GM18519 (cell line): Measurements from ENCODE around the gene POU2F1.

ENCODE experiments used
- ATAC-seq: cut with Tn5 transposase; IDR thresholded peaks from one replicate; pipeline ENCODE4 v1.9.1; 2021; ENCODE audit warnings: mild to moderate bottlenecking, moderate library complexity; ENCODE audit not compliant: unreplicated experiment, low FRiP score

Gene POU2F1

DNA sequence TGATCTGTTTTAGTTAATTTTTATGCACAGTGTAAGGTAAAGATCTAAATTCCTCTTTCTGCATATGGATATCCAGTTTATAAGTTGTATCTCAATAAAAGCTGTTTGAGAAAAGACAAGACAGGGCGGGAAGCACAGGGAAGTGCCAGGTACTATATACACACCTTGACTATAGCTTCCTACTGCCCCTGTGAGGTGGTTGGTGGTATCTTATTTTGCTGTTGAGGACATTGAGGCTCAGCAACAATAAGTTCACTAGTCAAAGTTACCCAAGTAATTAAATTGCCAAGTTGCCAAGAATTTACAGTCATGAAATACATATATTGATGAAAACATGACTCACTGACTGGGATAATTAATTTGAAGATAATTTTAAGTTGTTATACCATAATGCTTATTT is 188.5 kb downstream of the POU2F1 start:
- ATAC-seq: no peak

GRCh38 chr1:167412072-167412471 is 191.4 kb downstream of the POU2F1 start:
- no peak for ATAC-seq

DNA sequence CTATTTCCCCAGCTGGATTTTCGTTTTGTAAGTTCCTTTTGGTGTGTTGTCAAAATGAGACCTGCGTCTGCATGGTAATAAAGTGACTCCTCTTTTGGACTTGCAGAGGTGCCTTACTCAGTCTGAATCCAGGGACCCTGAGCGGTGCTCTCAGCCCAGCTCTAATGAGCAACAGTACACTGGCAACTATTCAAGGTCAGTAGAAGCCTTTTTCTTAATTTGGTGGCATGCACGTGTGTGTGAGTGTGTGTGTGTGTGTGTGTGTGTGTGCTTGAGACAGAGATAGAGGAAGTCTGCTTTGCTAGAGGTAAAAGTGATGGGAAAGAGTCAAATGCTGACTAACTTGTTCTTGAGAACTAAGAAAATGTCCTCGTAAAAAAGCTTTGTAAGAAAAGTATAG is 192.2 kb downstream of the POU2F1 start:
- ATAC-seq: no peak

- ATAC-seq: no peak
These were observed 192.6 kb downstream of the POU2F1 start for GRCh38 chr1:167413328-167413727.

DNA sequence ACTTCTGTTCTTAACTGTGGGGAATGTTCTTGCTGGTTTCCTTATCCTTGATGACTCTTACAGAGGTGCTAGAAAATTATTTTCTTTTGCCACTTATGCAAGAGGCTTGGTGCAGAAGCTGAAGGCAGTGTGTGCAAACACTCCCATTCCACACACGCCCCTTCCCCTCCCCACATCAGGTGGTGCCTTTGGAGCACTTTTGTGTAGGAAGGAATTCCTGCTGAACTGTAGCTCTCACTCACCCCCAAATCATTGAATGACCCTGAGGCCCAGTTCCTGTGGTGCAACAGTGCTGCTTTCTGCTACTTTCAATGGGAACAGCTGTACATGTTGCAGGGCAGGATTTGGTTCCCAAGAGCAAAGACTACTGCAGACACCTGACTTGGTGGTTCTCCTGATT is 195.8 kb downstream of the POU2F1 start:
- ATAC-seq: no peak

DNA sequence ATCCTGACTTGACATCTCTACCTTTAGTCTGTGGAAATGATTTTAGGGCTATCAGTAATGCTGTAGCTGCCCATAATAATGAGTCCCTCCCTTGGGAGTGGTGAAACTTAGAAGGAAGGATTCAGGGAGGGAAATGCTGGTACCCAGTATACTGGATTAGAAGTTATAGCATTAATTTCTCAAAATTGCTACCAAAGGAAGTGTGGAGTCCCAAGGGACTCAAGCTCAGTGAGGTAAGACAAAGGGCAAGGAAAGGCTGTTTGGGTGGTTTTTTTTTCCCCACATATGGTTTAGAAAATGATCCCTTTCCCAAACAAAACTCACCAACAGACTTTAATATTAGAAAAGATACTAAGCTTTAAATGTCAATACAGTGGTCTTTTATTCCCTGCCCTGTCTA is 197.7 kb downstream of the POU2F1 start:
- ATAC-seq: no peak

DNA sequence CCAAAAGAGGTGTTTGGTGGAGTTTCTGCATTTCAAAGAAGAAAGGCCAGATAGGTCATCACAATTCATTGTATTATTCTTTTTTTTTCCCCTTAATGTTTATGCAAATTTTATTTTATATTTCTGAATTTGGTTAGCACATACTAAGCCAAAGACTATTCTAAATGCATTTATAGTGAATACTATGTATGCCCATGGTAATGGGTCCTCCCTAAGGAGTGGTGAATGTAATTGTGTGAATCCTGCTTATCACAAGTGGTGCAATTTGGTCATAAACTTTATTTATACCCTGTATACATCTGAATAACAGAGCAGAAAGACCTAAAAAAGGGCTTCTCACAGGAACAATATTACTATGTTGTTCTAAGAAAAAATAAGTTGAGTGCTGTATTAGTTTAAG is 198.6 kb downstream of the POU2F1 start:
- ATAC-seq: no peak

- ATAC-seq: no peak
These were observed 199.8 kb downstream of the POU2F1 start for GRCh38 chr1:167420510-167420909.

GRCh38 chr1:167423684-167424619 is 203.3 kb downstream of the POU2F1 start:
- no peak for ATAC-seq

- ATAC-seq: no peak
These were observed 204.8 kb downstream of the POU2F1 start for GRCh38 chr1:167425482-167425881.

DNA sequence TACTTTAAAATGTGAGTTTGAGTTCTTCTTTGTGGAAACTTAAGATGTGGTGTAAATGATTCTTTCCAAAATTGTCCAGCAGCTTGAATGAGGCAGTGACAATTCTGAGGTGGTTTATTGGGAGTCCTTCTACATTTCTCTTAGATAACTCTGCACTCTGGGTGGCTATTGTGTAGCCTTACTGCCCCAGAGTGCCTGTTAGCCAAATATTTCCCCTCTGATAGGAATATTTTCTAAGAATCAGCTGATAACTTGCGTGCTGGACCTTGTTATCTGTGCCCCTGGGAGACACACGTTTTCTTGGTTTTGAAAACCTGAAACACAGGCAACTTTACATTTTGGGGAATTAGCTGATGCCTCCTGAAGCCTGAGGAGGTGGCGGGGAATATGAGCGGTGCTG is 206.0 kb downstream of the POU2F1 start:
- ATAC-seq: no peak

GRCh38 chr1:167427848-167428247 is 207.2 kb downstream of the POU2F1 start:
- ATAC-seq: no peak

DNA sequence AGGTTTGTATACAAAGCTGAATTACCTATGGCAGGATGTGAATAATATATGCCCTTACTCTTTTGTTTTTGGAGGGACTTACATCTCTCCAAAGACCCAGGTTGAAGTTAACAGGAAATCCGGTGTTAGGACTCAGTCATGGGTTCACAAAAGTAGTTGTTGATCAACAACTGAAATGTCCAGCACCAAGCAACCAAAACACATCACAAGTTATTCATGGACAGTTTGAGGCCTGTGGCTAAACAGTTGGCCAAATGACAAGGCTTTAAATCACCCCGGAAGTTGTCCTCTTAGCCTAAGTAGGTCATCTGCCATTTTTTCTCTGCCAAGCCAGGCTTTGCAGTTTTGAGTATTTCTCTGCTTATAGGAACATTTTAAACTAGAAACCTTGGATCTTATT is 207.7 kb downstream of the POU2F1 start:
- ATAC-seq: no peak

DNA sequence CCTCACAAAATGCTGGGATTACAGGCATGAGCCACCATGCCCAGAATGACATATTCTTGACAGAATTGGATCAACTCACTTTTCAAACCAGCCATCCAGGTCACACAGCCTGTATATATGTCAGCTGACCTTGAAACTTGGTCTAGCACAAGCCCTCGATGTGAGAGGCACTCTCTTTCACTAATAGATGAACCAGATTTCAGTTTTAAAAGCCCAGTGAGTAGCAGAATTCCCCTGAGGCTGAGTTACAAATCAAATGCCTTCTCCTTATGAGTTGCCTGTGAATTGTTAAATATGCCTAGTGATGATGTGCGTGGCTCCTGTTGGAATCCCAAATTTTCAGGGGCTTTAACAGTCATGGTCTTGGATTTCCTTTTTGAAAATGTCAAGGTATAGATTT is 208.9 kb downstream of the POU2F1 start:
- ATAC-seq: no peak

DNA sequence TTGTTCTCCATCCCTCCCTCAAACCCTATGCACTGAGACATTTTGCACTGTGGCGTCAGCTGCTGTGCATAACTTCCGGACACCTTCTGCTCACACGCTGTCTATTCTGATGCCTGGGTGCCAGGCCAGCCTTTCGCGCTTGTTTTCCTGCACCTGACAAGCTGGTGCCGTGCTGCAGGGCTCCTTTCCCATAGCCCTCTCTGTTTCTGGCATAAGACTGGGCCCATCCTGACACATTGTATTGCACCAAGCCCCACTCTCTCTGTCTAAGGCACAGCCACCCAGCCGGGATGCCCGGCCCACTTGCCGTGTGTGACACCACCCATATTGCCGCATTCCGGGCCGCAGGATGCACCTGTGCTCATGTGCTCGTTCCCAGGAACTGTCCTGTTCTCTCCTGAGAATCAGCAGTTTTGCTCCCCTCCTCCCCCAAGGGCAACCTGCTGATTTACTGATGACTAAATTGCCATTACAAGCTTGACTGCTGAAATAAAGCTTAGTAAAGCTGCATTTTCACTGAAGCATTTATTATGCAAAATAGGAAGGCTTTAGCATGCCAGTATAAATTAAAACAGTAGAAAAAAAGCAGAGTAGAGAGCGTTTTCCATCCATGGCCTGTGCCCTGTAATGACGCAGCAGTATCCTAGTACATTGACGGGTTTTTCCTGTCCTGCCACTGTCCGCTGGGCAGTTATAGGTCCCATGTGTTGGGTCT is 209.6 kb downstream of the POU2F1 start:
- no peak for ATAC-seq

DNA sequence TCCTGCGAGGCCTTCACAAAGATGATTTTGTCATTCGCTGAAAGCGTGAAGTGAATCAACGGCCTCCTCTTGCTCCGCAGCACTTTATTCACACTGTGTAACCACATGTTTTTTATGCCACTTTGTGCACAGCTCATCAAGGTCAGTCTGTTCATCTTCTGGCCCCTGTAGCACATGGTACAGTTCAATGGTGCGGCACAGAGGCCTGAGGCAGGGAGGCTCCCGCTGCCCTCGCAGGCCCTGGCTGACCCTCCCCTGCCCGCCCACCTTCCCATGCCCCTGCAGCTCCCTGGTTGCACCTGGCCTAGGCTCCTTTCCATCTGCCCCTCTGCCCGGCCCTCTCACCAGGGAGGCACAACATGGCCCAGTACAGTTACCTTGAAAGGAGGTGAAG is 210.2 kb downstream of the POU2F1 start:
- ATAC-seq: no peak

DNA sequence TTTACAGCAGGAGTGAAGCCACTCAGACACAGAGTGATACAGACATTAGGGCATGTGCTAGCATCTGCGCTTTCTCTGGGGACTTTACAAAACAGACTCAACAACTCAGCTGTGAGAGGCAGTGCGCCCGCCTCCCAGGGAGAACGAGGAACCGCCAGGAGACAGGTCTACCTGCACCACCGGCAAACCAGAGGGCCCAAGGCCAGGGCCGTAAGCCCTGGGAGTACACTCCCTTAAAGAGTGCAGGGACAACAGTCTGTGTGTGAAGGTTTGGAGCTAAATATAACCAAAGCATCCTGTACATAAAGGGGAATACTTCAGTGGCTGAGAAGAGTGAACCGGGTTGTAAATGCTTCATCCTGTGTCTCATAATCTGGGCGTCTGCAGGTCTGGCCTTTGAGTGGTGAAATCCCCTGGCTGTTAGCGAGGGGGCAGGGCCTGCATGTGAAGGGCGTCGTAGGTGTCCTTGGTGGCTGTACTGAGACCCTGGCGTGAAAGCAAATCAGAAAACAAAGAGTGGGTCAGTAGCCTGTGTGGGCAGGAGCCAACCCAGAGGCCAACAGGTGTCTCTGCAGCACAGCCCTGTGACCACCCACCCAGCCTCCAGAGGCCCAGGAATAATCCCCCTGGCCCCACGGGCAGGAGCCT is 210.7 kb downstream of the POU2F1 start:
- no peak for ATAC-seq

- ATAC-seq: no peak
These were observed 211.4 kb downstream of the POU2F1 start for GRCh38 chr1:167431909-167432650.

- ATAC-seq: no peak
These were observed 212.1 kb downstream of the POU2F1 start for GRCh38 chr1:167432780-167433179.

DNA sequence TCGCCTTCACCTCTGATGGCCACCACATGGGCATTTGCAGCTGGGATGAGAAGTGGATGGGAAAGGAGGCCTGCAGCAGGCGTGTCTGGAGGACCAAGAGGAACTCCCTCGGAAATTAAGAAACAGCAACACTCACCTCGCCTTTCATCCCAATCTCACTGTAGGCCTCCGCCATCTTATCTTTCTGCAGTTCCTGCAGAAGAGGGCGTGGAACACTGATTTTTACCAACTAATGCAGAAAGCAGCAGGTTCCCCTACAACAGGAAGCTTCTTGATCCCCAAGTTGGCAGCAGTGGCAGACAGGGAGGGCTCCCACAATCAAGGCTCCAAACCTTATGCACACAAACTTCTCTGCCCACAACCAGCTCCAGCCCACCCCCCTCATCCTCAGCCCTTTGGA is 213.2 kb downstream of the POU2F1 start:
- ATAC-seq: no peak

- ATAC-seq: no peak
These were observed 213.6 kb downstream of the POU2F1 start for GRCh38 chr1:167434306-167434705.
